SK-N-MC (cell line): ENCODE results near the gene UBB.
"Not testable (repeated sequence)": the region's sequence is repeated elsewhere in the genome, so short reads cannot be mapped to it uniquely, and the experiment has no call there.

Experiments
- EZH2 ChIP-seq: fragments of 200-600 bp; sonication (generic); IDR thresholded peaks from one replicate; pipeline ENCODE4 v1.6.1; 2017; ENCODE audit warnings: antibody characterized with exemption
- POLR2AphosphoS5 ChIP-seq: IDR thresholded peaks from 2 replicates; pipeline ENCODE4 v1.6.1; 2012; ENCODE audit warnings: mild to moderate bottlenecking, low read depth, low read length, borderline replicate concordance

DNA sequence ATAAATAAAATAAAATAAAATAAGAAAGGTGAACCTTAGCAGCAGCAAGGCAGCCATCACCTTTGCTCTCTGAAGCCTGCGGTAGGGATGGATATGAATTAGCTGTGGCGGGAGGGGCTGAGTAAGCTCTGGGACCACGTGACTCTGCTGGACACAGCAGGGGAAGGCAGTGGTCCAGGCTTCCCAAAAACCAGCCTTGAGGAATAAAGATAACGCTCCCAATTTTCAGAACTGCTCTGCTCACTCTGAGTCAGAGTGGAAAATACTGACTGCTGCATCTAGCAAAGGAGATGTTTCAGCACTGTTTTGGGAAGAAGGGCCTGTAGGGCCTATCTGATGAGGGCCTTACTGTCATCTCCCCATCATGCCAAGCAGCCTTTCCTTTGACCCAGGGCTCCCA lies 15.0 kb downstream of the UBB start:
- not testable (repeated sequence) for TF ChIP-seq POLR2AphosphoS5, EZH2
